ENCODE data around the gene USP54.

The USP54 gene

GRCh38 chr10:73469579-73469978 lies 121.6 kb downstream of the USP54 start:
- in situ Hi-C loops (cut with MboI; ENCODE audit: low sequenced_read_pairs) = no loop called here

DNA sequence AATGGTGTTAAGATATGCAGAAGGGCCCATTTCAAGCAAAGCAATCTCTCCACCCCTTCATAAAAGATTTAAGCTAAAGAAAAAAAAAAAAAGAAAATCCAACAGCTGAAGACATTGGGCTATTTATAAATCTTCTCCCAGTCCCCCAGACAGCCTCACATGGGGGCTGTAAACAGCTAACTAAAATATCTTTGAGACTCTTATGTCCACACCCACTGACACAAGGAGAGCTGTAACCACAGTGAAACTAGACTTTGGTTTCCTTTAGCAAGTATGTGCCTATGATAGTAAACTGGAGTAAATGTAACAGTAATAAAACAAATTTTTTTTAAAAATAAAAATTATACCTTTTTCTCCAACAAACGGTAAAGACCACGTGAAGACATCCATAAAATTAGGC lies 123.9 kb downstream of the USP54 start:
- in situ Hi-C loops (cut with MboI; ENCODE audit: low sequenced_read_pairs) = no loop called here

DNA sequence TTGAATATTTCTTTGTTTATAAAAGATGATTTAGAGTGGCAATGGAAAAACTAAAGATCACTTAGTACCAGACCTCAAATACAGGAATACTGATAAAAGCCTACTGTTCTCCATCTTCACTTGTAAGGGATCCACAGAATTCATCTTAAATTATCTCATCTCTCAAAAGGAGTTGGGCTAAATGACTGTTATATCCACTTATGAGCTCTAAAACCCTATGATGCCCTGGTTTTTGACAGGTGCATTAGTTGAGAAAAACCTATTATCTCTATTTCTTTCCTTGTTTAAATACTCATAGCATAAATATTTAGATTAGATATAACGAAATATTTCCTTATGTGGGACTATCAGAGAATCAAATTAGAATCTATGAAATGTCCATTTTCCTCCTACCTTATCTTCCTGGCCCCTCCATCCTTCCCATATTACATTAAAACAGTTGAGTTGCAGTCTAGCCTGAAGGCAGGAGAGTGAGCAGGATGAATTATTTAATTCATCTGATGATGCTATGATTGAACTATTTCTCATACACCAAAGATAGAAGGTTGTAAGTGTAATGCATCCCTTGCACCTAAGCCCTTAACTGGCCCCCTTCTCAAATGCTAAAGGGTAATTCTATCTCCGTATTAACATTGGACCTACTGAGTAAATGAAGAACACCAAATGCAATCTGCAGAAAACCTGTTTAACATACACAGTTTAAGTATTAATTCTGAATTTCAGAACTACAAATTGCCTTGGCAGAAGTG lies 125.0 kb downstream of the USP54 start:
- in situ Hi-C loops (cut with MboI; ENCODE audit: low sequenced_read_pairs) = no loop called here

- in situ Hi-C loops (cut with MboI; ENCODE audit: low sequenced_read_pairs) = no loop called here
These were observed 130.2 kb downstream of the USP54 start for GRCh38 chr10:73460897-73461296.

DNA sequence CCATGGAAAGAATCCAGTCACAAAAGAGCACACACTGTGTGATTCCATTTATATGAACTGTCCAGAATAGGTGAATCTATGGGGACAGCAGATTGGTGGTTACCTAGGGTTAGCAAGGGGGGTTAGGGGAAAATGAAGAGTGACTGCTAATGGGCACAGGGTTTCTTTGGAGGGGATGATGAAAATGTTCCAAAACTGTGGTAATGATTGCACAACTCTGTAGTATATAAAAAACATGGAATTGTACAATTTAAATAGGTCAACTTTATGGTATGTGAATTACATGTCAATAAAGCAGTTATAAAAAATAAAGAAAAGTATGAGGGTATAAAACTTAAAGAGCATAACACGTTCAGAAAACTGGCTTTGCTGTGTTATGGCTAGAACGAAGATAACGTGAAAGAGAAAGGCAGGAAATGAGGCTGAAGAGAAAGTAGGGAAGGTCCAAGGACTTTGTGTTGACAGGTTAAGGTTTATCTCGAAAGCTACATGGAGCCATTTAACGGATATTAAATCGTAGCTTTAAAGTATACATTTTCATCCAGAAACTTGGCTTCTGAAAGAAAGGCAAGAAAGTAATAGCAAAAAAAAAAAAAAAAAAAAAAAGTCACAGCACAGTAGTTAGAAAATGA lies 131.3 kb downstream of the USP54 start:
- in situ Hi-C loops (cut with MboI; ENCODE audit: low sequenced_read_pairs) = no loop called here

- in situ Hi-C loops (cut with MboI; ENCODE audit: low sequenced_read_pairs) = no loop called here
These were observed 134.8 kb downstream of the USP54 start for GRCh38 chr10:73456187-73456890.

DNA sequence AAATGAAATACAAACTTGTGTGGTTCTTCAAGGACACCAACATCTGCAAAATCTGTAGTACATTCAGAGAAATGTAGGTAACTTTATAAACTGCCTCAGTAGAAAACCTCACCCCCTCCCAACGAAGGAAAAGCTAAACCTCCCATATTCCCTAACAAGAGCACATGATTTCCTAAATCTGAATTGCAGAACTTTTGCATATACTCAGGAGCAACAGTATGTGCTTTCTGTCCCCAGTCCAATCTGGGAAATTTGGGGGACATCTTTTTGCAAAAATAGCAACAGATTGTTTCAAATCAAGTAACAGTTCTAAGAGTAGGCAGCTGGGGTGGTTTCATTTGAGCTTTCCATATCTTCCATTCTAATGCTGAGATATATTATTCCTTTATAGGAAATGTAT lies 142.0 kb downstream of the USP54 start:
- in situ Hi-C loops (cut with MboI; ENCODE audit: low sequenced_read_pairs) = no loop called here

- in situ Hi-C loops (cut with MboI; ENCODE audit: low sequenced_read_pairs) = no loop called here
These were observed 142.8 kb downstream of the USP54 start for GRCh38 chr10:73448384-73448783.

Data from HL-60/S4 treated with phorbol 12-myristate 13-acetate at 8.2 ng/mL for 4 days and 3 days (cell line).